ENCODE measurements around the gene LRRK1.
A peak's percentile ranks its signal among the peaks of the same experiment; 100 is the strongest.

The LRRK1 gene

DNA sequence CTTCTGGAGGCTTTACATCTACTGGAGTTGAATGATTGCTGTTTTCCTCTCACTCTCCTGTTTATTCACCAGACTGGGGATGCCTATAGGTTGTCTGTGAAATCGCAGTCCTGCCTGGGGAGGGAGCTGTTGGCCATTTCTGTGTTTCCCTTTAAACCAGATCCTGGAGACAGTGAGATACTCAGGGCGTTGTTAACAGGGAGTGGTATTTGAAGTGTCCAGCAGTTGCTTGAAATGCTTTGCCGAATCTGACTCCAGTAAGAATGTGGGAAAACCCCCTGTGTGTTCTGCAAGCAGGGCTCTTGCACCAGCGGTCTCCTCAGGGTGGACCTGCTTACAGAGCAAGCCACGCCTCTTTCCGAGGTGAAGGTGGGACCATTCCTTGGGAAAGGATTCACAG lies 4.3 kb upstream of the LRRK1 start:
- DNase-seq (ENCODE audit: low read depth), result no peak

DNA sequence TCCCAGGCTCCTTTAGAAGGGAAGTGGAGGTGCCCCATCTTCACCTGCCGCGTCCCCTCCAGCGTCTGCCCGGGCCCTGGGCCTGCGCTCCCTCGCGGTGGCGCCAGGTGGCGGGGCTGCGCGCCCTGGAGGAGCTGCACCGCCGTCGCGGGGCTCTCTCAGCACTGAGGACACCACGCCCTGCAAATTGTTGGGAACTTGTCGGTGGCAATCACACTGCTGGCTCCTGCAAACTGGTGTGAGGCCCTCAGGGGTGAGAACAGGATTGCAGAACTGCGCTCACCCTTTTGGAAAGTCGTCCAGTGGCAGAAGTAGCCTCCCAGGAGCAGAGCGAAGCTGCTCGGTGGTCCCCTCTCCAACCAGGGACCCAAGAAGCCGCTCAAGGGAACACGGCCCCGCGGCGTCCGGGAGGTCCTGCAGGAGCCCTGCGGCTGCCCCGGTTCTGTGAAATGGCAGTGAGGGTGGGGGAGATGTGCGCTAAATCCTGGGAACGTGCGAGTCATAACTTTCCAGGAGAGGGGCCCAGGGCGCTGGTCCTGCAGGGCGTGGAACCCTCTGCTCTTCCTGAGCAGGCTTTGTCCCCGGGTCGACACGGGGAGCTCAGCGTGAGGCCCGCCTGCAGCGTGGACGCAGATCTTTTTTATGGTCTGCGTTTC lies 995 bp upstream of the LRRK1 start:
- peak; percentile 60 for DNase-seq (ENCODE audit: low read depth)

DNA sequence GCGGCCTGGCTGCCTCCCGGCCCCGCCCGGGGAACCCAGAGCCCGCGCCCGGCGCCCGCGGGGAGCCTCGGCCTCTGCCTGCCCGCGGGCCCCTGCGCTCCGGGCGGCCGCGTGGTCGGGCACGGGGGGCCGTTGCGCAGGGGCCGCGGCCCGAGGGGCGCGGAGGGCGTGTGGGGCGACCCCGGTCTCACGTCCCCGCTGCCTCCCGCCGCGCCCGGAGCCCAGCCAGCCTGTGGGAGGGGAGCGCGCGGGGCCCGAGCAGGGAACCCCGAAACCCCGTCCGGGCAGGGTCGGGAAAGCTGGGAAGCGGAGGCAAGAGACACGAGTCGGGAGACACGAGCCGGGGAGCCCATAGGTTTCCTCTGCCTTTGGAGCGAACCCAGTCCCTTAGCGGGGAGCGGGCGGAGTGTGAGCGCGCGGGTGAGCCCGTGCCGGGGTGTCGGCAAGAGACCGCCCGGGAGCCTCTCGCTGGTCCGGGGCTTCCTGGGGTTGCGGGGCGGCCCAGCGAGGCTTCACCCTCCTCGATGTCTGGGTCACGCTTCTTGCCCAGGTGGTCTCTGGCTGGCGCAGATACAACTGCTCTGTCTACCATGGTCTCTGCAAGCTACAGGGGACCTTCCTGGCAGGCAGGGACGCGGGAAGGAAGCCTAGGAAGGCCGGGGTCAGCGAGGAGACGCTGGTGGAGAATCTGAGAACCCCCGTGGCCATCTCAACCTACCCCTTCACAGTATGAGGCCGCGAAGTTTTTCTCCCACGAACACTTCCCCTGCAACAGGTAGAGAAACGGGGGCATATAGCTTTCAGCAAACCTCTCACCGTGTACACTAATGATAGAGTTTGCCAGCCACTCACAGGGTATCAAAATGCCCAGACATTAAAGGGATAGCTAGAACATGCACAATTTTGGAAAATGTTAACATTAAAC lies 586 bp downstream of the LRRK1 start:
- no peak for DNase-seq (ENCODE audit: low read depth)

DNA sequence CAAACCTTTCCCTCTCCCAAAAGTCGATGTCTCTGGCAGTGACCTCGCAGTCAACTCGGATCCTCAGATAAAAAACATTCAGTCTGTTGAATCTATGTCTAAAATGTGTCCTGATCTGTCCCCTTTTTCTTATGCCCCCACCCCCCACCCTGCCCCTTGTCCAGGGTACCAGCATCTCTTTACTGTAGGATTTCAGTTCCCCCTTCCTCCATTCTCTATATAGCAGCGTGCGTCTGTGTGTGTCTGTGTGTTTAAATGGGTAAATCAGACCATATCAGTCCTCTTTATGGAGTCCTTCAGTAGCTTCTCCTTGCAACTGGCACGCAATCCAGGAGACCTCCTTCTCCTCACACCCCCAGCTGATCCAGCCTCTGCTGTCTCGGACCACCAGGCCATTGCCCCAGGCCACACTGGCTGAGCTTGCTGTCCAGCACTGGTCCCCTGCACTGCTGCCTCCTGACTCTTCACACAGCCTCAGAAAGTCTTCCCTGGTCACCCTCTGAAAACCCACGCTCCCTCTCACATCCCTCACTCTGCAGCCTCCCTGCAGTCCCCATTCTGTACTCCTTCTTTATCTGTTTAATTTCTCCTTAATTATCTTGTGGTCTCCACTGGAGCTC lies 1.5 kb downstream of the LRRK1 start:
- no peak for DNase-seq (ENCODE audit: low read depth)

DNA sequence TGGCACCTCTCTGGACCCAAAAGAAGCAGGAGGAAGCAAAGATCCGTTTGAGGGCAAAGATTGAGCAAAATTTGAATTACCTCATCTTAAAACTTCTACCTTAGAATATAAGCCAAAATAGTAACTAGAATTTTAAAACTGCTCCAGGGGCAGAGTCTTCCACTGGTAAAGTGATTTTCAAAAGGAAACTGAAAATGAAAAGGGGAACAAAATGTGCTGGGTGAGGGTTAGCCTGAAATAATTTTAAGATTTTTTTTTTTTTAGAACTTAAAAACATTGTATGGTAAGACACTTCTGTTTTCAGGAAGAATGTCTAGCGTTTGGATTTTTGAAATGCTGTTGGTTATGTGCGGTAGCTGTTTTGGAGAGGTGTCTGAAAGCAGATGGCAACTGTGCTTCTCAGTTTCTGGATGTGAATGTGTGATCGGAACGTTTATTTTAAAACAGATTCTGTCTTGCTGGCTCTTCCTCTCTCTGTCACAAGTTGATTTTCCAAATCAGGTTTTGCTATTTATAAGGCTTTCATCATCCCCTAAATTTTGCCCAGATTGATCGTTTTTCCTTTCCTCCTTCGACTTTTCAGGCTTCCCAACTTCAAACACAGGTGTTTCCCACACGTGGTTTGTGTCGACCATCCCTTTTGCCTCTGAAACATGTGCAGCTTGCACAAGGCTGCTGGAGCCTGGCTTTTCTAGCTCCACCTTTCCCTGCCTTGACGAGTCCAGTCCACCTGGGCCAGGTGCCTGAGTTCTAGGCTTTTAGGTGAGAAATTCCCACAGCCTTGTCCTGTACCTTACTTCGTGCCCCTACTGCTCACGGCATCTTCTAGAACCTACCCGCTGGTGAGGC lies 3.3 kb downstream of the LRRK1 start:
- no peak for DNase-seq (ENCODE audit: low read depth)

DNA sequence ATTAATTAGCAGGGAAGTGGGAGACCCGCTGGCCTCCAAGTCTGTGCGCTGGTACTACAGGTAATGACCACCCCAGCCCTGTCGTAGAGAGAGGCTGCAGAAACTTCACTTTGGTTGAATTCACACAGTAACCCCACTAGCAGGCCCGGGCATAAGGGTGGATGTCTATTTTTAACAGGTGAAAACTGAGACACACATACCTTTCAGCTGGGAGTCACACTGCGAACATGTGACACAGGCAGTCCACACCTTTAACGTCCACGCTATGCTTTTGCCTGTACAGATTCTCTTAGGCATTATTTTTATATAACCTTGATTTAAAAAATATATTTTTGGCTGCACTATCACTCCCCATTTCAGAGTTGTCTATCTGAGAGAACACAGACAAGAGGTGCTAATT lies 3.9 kb downstream of the LRRK1 start:
- DNase-seq (ENCODE audit: low read depth), result no peak

DNA sequence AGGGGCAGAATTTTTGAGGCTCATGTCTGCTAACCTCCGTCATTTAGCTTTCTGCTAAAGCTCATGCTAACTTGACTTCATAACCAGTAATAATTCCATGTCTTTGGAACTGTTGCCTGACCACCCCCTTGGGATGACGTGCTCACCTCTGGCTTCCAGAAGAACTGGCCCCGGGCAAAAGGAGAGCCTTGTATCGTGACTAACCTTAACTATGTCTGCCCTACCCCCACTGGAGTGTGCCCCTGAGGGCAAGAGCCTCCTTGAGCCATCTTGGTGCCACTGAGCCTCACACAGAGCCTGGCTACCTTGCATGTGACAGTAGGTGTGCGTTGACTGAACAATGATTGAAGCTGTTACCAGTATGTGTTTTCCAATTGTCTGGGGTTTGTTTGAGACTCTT lies 4.7 kb downstream of the LRRK1 start:
- DNase-seq (ENCODE audit: low read depth), result no peak

DNA sequence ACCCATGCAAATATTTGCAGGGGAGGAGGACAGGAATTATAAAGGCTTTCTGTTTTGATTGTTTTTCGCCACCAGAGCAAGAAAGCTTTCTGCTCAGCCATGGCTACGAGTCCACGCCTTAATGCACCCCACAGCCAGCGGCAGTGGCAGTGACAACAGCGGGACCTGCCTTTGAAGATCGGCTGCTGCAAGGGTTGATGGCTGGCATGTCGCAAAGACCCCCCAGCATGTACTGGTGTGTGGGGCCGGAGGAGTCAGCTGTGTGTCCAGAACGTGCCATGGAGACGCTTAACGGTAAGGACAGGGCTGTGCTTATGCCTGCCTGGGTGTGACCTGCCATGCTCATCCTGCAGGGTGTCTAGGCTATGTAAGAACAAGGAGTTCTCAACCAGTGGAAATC lies 5.3 kb downstream of the LRRK1 start:
- no peak for DNase-seq (ENCODE audit: low read depth)

DNA sequence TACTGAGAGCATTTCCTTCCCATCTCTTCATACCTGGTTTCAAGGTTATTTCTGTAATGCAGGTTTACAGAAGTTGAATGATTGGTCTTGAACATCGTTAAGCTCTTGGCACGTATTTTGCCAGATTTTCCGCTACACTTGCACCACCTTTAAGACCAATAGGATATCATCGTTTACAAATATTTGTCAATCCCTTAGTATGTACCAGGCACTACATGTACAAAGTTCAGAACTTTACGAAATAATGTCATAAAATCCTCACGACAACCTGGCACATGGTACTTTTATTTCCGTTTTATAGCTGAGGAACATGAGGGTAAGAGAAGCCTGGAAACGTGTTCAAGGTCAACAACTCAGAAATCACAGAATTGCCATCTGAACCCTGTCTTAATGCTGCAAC lies 6.3 kb downstream of the LRRK1 start:
- DNase-seq (ENCODE audit: low read depth), result no peak

DNA sequence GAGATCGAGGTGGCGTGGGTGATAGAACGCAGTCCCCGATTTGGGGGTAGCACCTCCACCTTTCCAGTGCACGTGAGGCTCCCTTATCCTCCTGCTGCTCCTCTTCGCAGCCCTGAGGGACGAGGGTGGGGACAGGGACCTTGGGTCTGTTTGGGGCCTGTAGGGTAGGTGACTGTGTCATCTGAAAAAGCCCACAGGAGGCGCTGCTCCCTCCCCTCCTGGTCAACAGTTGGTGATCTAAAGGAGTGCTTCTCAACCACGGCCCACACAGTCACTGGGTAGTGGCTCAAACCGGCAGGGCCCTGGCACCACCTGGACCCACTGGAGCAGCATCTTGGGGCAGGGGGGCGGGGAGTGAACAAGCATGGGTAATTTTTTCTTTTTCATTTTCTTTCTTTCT lies 7.1 kb downstream of the LRRK1 start:
- DNase-seq (ENCODE audit: low read depth), result no peak

DNA sequence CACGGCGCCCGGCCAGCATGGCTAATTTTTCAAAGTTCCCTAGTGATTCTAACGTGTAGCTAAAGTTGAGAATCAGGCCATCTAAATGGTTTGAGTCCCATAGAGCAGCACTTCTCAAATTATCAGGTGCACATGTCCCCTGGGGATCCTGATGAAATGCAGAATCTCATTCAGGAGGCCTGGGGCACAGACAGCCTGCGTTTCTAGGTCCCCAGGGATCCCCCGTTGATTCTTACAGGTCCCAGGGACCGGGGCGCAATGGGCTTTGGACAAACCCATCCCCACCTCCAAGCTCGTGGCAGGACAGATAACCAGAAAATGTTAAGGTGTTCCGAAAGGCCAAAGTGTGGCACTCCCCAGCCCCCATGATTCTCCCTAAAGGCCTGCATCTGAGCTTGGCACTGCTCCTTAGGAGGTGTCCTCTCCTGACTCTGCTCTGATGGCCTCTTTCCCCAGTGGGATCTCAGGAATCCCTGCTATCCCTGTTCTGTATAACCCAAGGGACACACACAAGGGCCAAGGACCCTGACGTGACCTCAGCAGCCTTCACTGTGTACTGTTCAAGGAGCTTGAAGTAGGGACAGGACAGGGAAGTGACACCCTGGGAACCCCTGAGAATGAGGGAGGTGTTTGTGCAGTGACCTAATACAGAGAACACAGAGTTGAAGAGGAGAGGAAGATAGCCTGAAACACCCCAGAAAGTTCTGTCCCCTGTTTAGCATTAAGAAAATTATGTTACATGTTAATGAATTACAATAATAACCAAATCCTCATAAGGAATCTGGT lies 8.0 kb downstream of the LRRK1 start:
- no peak for DNase-seq (ENCODE audit: low read depth)

DNA sequence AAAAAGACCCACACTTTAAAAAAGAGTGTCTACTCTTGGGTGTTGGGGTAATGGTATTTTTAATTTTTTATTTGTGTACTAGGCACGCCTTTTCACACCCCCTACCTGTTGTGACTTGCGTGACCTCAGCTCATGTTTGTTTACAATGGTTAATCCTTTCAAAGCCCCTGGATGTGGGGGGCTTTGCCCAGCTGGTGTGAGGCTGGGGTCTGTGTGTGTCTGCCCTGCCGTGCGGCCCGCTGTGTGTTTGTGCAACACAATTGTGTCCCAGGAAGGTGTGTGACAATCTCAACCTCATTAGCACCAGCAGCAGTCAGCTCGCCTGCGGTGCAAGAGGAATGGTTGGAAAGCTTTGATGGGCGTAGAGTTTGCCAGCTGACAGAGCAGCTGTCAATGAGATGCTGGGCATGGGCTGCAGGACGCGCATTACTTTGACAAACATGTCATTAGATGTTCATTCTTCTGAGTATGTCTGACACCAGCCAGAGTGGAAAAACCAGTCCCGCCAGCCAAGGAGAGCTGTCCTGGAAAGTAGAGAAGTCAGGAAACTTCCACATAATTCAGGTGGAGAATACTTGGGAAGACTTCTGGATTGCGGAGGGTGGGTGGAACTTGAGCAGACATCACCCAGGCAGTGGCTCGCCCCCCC lies 9.6 kb downstream of the LRRK1 start:
- no peak for DNase-seq (ENCODE audit: low read depth)

DNA sequence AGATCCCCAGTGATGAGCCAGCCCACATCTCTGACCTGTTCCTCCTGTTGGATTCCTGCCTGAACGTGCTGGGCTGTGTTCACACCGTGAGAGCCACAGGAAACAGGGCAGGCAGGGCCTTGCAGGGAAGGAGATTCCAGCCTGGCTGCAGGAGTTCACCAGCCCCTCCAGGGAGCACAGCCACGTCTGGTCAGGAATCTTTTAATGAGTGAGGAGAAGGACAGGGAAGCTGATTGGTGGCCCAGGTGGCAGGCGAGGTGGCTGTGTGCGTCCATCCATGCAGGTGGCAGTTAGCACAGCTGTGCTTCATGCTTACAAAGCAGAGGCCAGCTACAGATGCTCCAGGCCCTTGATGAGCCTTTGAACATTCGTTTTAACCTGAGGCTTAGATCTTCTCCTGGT lies 10.5 kb downstream of the LRRK1 start:
- DNase-seq (ENCODE audit: low read depth), result no peak

DNA sequence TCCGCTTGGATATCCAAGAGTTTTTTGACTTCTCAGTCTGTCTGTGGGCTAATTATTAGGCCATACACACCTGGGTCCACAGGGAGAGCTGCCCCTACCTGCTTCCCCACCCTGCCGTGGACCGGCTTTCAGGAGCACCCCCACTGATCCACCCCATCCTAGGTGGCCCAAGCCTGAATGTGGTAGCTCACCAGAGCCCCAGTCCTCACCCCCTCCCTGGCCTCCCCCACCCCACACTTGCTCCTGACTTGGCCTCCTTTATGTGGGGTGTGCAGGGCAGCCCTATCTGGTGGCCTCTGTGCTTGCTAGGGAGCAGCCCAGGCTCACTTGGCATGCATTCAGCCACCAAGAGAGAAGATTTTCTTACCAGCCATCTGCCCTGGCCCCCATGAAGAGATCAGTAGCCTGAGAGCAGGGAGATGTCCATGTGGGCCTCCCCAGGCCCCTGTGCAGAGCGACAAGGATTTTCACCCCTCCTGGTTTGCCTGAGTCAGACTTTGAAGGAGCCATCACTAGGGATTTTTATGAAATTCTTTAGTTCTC lies 11.2 kb downstream of the LRRK1 start:
- DNase-seq (ENCODE audit: low read depth), result no peak

DNA sequence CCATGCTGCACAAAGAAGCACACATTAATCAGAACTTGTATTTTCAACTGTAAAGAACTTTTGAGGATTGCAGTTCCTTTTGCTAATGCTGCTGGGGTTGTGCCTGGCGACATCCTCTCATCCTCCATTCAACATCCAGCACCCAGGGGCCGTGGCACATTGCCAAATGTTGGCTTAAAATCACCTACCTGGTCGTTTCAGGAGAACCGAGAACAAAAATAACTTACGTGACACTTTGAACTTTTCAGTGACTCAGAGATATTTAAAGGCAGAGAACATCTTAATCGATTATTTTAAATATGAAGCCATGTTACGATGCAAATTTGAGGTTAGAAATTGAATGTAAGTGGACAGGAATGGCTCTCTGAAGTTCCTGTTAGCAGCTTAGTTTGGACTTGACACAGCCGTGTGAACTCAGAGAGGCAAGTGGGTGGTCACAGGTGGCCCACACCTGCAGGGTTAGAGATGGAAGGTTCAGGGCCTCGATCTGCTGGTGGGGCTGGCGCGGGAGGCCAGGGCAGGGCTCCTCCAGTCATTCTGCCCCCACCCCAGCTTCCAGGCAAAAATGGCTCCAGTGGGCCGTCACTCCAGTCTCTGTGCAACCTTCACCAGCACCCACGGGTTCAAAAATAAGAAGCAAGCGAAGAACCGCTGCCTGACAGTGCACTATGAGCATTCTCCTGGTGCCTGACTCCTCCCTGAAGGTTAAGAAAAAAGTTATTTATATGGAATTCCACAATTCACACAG lies 12.2 kb downstream of the LRRK1 start:
- no peak for DNase-seq (ENCODE audit: low read depth)

DNA sequence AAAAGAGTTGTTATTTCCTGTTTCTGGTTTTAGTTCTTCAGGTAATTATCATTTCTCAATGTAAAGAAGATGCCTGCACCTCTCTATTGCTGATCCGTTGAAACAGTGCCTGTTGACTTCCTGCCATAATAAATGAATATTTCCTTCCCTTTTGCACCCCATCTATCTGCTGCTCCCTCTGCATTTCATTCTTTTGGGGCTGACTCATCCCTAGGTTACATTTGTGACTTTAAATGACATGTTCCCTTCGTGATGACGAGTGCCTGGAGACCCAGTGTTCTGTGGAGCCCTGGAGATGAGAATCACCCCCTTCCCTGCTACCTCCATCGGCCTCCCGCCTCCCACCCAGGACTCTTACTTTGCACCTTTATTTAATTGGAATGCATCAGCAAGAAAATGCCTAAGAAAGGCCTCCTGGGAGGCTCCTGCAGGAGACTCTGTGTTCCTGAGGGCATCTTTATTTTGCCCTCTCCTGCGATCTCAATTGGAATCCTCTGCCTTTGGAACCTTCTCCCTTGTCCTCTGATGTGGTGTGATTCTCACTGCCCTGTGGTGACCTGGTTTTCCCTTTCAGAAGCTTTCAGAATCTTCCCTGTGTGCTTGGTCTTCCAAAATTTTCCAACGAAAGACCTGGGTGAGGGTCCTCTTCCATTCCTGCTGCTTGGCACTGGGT lies 13.7 kb downstream of the LRRK1 start:
- DNase-seq (ENCODE audit: low read depth), result no peak

DNA sequence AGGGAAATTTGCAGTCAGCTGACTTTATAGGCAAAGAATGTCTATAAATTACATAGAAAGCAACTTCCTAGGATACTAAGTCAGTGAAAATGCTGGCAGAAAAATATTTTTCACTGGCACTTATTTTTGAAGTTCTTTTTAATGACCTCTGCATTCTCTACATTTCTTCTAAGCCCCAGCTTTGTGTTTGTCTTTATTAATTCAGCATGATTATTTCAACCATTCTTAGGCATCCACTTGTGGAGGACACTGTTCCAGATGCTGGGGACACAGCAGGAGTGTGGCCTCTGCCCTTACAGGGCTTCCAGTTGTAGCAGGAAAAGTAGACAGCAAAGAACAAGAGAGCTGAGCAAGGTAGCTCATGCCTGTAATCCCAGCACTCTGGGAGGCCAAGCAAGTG lies 15.0 kb downstream of the LRRK1 start:
- DNase-seq (ENCODE audit: low read depth), result no peak

DNA sequence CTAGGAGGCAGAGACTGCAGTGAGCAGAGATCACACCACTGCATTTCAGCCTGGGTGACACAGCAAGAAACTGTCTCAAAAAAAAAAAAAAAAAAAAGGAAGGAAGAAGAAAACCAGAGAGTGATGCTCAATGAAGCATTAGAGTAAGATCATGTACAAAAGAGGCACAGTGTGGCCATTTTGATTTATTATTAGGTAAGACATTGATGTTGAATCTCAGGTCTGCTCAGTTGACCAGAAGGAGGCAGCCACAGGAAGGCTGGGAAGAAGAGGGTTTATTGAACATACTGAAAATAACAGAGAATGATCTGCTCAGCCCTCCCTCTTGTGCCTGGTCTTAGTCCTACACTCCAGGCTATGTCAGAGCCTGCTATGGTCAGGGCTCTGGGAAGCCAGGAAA lies 15.6 kb downstream of the LRRK1 start:
- no peak for DNase-seq (ENCODE audit: low read depth)

DNA sequence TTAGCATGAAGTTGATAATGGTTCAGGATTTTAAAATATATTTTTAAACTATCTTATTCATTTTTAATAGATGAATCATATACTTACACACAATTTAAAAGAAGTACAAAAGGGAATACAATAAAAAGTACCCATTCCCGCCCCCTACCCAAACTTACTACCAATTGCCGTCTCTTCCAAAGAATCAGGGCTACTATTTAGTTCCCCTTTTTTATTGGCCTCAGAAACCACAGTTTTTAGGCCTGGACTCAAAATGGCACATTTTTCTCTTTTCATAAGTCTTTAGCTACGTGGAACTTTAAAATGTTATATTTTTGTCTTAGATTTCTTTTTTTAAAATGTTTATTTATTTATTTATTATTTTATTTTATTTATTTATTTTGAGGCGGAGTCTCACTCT lies 18.0 kb downstream of the LRRK1 start:
- DNase-seq (ENCODE audit: low read depth), result no peak
